Suppressor macrophage (primary cell): ENCODE data around the gene MTMR12.
"Not testable (repeated sequence)": the region's sequence is repeated elsewhere in the genome, so short reads cannot be mapped to it uniquely, and the experiment has no call there.

Experiments used
- DNase-seq, 4 experiments: peaks; one replicate each; pipeline ENCODE4 v3.0.0-alpha.2; 2020 to 2022

The MTMR12 gene

GRCh38 chr5:32297181-32298058 is 15.3 kb downstream of the MTMR12 start:
- DNase-seq, result peak in 2 of 4 experiments; percentile 19 to 33

- not testable (repeated sequence) for DNase-seq
Observed at GRCh38 chr5:32295966-32296772, 16.6 kb downstream of the MTMR12 start.

- DNase-seq, result no peak
Observed at GRCh38 chr5:32291591-32291990, 21.1 kb downstream of the MTMR12 start.

- peak in 3 of 4 experiments; percentile 15 to 43 (median 19) for DNase-seq
Observed at GRCh38 chr5:32290922-32291321, 21.8 kb downstream of the MTMR12 start.

- not testable (repeated sequence) for DNase-seq
Observed at GRCh38 chr5:32290501-32290900, 22.2 kb downstream of the MTMR12 start.

- DNase-seq, result not testable (repeated sequence)
Observed at GRCh38 chr5:32289986-32290385, 22.8 kb downstream of the MTMR12 start.

- DNase-seq, result not testable (repeated sequence)
Observed at GRCh38 chr5:32288135-32288534, 24.6 kb downstream of the MTMR12 start.

GRCh38 chr5:32287525-32287924 is 25.2 kb downstream of the MTMR12 start:
- not testable (repeated sequence) for DNase-seq

GRCh38 chr5:32285510-32286138 is 27.1 kb downstream of the MTMR12 start:
- DNase-seq, result no peak

- DNase-seq, result no peak
Observed at GRCh38 chr5:32283539-32284377, 29.0 kb downstream of the MTMR12 start.

- no peak for DNase-seq
Observed at GRCh38 chr5:32283061-32283460, 29.7 kb downstream of the MTMR12 start.

- DNase-seq, result no peak
Observed at GRCh38 chr5:32282633-32283032, 30.1 kb downstream of the MTMR12 start.

GRCh38 chr5:32281378-32282133 is 31.2 kb downstream of the MTMR12 start:
- not testable (repeated sequence) for DNase-seq

- DNase-seq, result no peak
Observed at GRCh38 chr5:32280656-32281081, 32.1 kb downstream of the MTMR12 start.

GRCh38 chr5:32279786-32280185 is 33.0 kb downstream of the MTMR12 start:
- no peak for DNase-seq

- no peak for DNase-seq
Observed at GRCh38 chr5:32279223-32279622, 33.5 kb downstream of the MTMR12 start.

- no peak for DNase-seq
Observed at GRCh38 chr5:32278406-32278805, 34.3 kb downstream of the MTMR12 start.

- no peak for DNase-seq
Observed at GRCh38 chr5:32277798-32278197, 34.9 kb downstream of the MTMR12 start.

- DNase-seq, result peak; percentile 7 to 68 (median 50)
Observed at GRCh38 chr5:32276173-32276853, 36.4 kb downstream of the MTMR12 start.

GRCh38 chr5:32275396-32275741 is 37.4 kb downstream of the MTMR12 start:
- peak in 3 of 4 experiments; percentile 5 to 17 (median 16) for DNase-seq
